Nasal cavity respiratory epithelium epithelial cell of viscerocranial mucosa (primary cell): ENCODE measurements around the gene TMEM30B. TPM values are rescaled to one million over a fixed set of nuclear protein-coding genes. Genes with fewer than 3 reads are reported as not detected.

Experiments used
- total RNA-seq: library from RNA; depleted of rRNA; stranded (reverse); fragments of >200 nt; gene quantifications from 2 replicates; pipeline ENCODE4 v1.2.3, GENCODE V29; 2014

The TMEM30B gene, protein sequence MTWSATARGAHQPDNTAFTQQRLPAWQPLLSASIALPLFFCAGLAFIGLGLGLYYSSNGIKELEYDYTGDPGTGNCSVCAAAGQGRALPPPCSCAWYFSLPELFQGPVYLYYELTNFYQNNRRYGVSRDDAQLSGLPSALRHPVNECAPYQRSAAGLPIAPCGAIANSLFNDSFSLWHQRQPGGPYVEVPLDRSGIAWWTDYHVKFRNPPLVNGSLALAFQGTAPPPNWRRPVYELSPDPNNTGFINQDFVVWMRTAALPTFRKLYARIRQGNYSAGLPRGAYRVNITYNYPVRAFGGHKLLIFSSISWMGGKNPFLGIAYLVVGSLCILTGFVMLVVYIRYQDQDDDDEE
- total RNA-seq, result 14.7 and 28.3 TPM in 2 replicates

GRCh38 chr14:61281186-61281947, at the start of gene TMEM30B:
Gene TMEM30B, minus strand, starts transcription at chr14:61281338. Its CDS starts 191 bp downstream, at chr14:61281147.

DNA sequence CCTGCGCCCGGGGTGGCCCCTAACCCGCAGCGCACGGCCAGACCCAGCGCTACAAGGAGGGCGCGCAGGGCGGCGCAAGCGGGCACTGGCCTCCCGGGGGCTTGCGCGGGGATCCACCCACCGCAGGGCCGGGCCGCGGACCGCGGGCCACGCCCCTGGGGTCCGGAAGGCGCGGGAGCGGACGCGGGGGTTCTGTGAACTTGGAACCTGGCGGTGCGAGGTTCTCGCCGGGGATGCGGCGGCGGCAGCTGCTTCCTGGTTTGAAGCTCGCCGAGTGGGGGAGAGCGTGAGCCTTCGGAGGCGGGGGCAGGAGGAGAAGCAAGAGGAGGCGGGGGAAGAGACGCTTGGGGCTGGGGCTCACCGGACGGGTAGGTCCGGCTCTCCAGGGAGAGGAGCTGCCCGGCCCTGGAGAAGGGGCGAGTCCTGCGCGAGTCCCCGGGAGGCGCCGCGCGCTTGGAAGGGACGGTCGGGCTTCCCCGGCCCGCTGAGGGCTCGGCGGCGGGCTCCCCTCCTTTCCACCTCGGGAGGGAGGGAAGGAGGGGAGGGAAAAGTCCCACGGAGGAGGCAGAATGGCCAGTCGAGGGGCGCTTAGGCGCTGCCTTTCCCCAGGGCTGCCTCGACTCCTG, 40.4 kb upstream of the TMEM30B start, which contains the start of gene PRKCH:
Gene PRKCH (plus strand): TSS at position 195 of the 626 bp plus-strand sequence. CDS start 523 bp downstream, outside the sequence.

Other genes with a start within 250 kb of the TMEM30B start
- 32.8 and 47.8 TPM in 2 replicates for gene PRKCH, start 40.2 kb upstream of the TMEM30B start, total RNA-seq